ENCODE results near the gene EPHB6.

EPHB6 gene

DNA sequence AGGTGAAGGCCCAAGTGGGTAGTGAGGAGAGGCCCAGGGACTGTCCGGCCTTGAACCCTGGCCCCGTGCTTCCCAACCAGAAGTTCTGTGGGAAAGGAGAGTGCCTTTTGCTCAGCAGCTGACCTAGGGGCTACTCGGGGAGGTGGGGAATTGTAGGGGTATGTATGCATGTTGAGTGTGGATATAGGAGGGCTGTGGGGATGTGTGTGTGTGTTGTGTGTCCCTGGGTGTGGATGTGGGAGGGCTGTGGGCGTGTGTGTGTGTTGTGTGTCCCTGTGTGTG is 12.2 kb downstream of the EPHB6 start:
- no peak for FAIRE-seq

GRCh38 chr7:142867398-142868187 is 12.7 kb downstream of the EPHB6 start:
- FAIRE-seq: no peak

DNA sequence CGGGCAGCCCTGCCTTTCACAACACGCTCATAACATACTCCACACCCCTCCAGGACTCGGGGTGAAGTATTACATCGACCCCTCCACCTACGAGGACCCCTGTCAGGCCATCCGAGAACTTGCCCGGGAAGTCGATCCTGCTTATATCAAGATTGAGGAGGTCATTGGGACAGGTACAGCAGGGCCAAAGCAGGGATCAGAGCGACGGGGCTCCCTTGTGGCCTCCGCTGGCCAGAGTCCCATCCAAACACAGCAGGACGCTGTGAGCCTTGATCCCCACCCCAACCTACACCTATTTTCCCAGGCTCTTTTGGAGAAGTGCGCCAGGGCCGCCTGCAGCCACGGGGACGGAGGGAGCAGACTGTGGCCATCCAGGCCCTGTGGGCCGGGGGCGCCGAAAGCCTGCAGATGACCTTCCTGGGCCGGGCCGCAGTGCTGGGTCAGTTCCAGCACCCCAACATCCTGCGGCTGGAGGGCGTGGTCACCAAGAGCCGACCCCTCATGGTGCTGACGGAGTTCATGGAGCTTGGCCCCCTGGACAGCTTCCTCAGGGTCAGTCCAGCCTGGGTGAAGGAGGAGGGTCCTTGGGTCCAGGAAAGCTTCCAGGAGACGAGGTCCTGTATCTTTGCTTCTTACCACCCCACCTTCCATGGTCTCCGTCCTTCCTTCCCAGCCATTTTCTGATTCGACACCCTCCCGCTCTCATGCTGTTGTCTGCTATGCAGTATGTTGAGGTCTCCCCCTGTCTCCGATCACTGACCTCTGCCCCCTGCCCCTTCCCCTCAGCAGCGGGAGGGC is 13.5 kb downstream of the EPHB6 start:
- FAIRE-seq: no peak

DNA sequence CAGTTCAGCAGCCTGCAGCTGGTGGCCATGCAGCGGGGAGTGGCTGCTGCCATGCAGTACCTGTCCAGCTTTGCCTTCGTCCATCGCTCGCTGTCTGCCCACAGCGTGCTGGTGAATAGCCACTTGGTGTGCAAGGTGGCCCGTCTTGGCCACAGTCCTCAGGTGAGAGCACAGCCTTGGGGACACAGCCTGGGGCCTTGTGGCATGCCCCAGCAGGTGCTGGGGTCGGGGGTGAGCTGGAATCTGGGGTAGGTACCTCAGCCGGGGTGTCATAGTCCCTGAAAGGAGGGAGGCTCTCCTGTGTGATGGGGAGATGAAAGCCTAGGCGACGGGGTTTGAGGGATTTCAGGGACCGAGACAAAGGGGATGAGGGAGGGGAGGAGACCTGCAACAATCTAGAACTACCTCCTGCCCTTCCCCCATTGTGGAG is 14.1 kb downstream of the EPHB6 start:
- FAIRE-seq: no peak

DNA sequence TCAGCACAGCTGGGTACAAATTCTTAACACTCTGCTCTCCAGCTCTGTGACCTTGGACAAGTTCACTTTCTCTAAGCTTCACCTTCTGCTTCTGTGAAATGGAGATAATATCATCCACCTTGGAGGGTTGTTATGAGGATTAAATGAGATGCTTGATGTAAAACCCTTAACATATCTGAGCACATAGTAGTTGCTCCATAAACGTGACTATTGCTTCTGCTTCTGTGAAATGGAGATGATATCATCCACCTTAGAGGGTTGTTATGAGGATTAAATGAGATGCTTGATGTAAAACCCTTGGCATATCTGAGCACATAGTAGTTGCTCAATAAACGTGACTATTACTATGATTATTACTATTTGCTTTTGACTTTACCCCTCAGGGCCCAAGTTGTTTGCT is 14.6 kb downstream of the EPHB6 start:
- no peak for FAIRE-seq

DNA sequence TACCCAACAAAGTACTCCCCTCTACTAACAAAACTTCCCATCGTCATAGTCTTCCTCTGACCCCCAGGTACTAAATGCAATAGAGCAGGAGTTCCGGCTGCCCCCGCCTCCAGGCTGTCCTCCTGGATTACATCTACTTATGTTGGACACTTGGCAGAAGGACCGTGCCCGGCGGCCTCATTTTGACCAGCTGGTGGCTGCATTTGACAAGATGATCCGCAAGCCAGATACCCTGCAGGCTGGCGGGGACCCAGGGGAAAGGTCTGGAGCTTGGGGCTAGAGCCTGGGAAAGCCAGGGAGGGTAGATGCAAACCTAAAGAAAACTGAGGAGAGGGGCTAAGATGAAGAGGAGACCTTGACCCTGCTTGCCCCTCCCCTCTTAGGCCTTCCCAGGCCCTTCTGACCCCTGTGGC is 15.3 kb downstream of the EPHB6 start:
- no peak for FAIRE-seq

GRCh38 chr7:142870566-142871259 is 15.8 kb downstream of the EPHB6 start:
- no peak for FAIRE-seq

DNA sequence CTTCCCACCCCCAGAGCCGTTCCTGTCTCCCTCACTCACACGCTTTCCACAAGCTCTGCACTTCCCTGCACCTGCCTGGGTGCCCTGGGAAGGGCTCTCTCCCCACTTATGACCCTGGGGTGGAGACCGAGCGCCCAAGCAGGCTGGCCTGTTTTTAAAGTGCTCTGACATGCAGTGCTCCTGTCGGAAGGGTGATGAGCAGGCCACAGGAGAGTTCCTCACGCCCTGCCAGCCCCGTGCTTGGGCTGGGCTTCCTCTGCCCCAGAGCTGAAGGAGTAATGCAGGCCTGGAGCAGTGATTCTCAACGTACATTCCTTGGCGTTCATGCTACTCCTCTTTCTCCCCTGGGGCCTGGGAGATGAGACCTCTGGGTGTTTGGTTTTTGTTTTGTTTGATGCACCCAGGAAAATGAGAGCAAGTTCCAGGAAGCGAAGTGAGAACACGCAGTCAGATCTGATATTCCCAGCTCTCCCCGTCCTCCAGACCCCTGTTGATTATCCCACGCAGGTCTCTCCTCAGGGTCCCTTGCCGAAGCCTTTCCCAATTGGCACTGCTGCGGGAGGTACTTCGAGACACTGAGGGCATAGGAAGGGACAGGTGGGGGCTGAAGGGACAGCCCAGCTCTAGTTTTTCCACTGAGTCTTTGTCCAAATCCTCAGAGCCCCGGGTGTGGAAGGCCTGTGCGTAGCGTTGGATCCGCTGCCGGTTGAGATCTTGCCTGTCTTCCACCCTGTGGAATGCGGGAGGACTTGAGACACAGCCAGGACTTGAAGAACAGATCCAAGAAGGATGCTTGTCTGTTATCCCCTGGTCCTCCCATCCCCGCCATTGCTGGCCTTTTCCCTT is 16.6 kb downstream of the EPHB6 start:
- no peak for FAIRE-seq

GRCh38 chr7:142872106-142872675 is 17.3 kb downstream of the EPHB6 start:
- FAIRE-seq: no peak

DNA sequence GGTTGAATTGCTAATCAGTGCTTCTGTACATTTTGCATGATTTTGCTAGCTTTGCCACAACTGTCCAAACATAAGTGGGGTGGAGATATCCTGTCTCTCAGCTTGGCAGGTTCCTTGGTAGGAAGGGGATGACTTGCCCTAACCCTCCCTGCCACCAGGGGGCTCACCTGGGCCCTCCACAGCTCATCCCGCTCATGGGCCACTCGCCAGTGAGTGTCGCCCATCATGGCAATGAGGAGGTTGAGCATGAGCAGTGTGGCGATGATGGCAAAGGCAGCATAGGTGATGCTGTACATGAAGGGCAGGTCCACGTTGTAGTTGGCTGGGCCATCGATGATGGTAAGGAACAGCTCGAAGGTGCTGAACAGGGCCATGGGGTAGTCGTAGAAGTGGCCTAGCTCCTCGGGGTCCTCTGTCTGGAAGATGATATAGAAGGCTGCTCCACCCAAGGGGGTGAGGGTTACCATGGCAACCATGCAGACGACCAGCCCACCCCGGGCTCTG is 18.5 kb downstream of the EPHB6 start:
- no peak for FAIRE-seq

- FAIRE-seq: no peak
Measured at GRCh38 chr7:142873871-142874270, 19.0 kb downstream of the EPHB6 start.

- FAIRE-seq: no peak
Measured at GRCh38 chr7:142874409-142874808, 19.5 kb downstream of the EPHB6 start.

GRCh38 chr7:142874837-142875236 is 20.0 kb downstream of the EPHB6 start:
- FAIRE-seq: no peak

- FAIRE-seq: no peak
Measured at GRCh38 chr7:142875456-142875855, 20.6 kb downstream of the EPHB6 start.

GRCh38 chr7:142876236-142876960 is 21.5 kb downstream of the EPHB6 start:
- FAIRE-seq: no peak

GRCh38 chr7:142876991-142877910 is 22.4 kb downstream of the EPHB6 start:
- no peak for FAIRE-seq

DNA sequence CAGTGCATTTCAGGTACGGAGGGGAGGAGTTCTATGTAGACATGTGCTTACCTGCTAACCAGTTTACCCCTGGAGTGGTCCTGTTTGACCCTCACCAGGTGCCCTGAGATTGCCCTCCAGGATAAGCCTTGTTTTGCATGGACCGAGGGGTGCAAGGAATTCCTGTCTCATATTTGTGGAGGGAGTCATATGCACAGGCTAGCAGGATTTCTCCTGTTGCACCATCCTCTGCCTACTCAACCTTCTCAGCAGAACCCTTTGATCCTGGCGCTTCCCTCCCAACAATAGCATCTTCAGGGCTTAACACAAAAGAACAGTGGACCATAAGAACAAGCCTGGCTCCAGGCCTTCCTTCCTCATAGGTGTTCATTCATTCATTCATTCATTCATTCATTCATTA is 23.4 kb downstream of the EPHB6 start:
- no peak for FAIRE-seq

DNA sequence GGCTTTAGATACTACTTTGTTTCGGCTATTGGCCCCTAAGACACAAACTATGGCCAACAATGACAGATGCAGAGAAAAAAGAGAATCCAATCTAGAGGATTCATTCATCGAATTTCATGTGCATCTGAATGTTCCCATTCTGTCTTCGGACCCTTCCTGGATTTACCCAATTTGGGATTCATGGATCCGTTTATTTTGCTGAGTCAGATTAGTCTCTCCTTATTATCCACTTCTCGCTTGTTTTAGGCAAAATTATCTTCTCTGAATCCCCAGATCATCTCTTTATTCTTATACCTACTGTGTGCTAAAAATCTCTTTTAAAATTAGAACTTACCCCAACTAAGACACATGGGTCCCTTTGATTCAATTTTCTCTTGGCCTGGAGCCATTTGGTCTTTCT is 24.2 kb downstream of the EPHB6 start:
- no peak for FAIRE-seq

DNA sequence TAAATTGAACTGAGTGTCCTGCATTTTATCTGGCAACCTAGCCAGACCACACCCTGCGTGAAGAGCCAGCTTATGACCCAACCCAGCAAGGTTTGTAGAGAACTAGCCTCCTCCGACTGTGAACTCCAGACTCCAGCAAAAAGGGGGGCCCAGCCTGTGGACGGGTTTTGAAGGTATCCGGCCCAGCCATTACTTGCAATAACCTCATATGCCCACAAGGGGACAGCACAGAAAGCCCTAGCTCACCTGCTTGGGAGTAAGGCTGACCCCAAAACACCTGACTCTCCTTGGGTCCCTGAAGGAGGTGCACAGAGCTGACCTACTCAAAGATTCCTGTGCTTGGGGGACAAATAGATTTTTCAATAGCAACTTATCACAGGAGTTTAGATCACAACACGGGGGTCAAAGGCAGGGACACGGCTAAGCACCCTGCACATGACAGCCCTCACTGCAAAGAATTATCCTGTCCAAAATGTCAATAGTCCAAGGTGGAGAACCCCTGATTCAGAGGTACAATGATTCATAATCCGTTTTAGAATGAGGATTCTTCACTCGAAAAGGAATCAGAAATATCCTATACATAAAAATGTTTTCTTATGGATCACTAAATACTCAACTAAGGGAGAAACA is 26.1 kb downstream of the EPHB6 start:
- no peak for FAIRE-seq

Measured in A204.1 (cell line).